K562 (cell line): ENCODE measurements around the gene ADARB2. TPM values are rescaled to one million over a fixed set of nuclear protein-coding genes. Genes with fewer than 3 reads are reported as not detected.

Source experiments
- ATAC-seq: fragments of 200-7000 bp; cut with Tn5 transposase; 3 replicates; pipeline ENCODE4 v1.9.1; 2020; ENCODE audit warnings: moderate library complexity
- BruUV-seq: library from RNA; stranded (reverse); fragments of 400-500 nt; replicated peaks from 2 replicates; lab custom pipeline; 2021; lab: Mats Ljungman, UMichigan
- CTCF ChIA-PET: fragments of 300-600 bp; formaldehyde crosslinking; extraction: SDS; loops from one replicate; lab custom pipeline; 2021; ENCODE audit warnings: low intra/inter-chr PET ratio; lab: Yijun Ruan, JAX
- POLR2A ChIA-PET: fragments of 300-600, 350-650 bp; sonication (Branson Sonifier 250); formaldehyde crosslinking; extraction: SDS; loops from one replicate; lab custom pipeline; 2021; ENCODE audit warnings: antibody characterized with exemption, inconsistent platforms; lab: Yijun Ruan, JAX
- DNase-seq, 4 experiments: peaks; one replicate each; pipeline versions ENCODE4 v3.0.0 to v3.0.0-alpha.2; 2011 to 2018; ENCODE audit warnings: low spot score in 3 of 4, mixed read lengths in 3 of 4; ENCODE audit errors: extremely low read depth in 1 of 4
- FAIRE-seq: peaks from 2 replicates; lab custom pipeline; 2011; peaks lifted over from hg19 to GRCh38; lab: Jason Lieb, UNC
- H2AFZ ChIP-seq: 2 replicates; pipeline ENCODE4 v1.6.0; 2011; ENCODE audit warnings: low read depth, low read length, control low read depth, inconsistent platforms
- H3K27ac ChIP-seq: fragments of 200-600 bp; 3 replicates; pipeline ENCODE4 v1.8.0; 2011; ENCODE audit warnings: low read depth, mild to moderate bottlenecking, control low read depth, inconsistent platforms, low read length, moderate library complexity, mixed read lengths; ENCODE audit errors: extremely low read depth
- H3K27me3 ChIP-seq, 2 experiments: fragments of 300-600 bp in 1 of 2; 2 replicates in 1 of 2; 3 replicates in 1 of 2; pipeline versions ENCODE4 v1.6.0 to v1.8.0; 2011; ENCODE audit warnings: inconsistent platforms in 2 of 2, low read length in 2 of 2, mild to moderate bottlenecking in 1 of 2, mixed read lengths in 1 of 2, moderate library complexity in 1 of 2; ENCODE audit not compliant: control insufficient read depth in 2 of 2, insufficient read depth in 2 of 2
- H3K36me3 ChIP-seq: fragments of 300-600 bp; 3 replicates; pipeline ENCODE4 v1.8.0; 2011; ENCODE audit warnings: mild to moderate bottlenecking, low read length, inconsistent platforms; ENCODE audit not compliant: control insufficient read depth, insufficient read depth
- H3K4me1 ChIP-seq, 2 experiments: fragments of 200-600 bp in 1 of 2; replicated peaks in 1 of 2; 2 replicates in 1 of 2; 3 replicates in 1 of 2; pipeline versions ENCODE4 v1.5.1 to v1.8.0; 2011; ENCODE audit warnings: inconsistent platforms in 2 of 2, low read length in 2 of 2, mild to moderate bottlenecking in 1 of 2, mixed read lengths in 1 of 2, moderate library complexity in 1 of 2; ENCODE audit not compliant: control insufficient read depth in 2 of 2, insufficient read depth in 2 of 2
- H3K4me2 ChIP-seq: 2 replicates; pipeline ENCODE4 v1.6.1; 2011; ENCODE audit warnings: low read length, control low read depth, inconsistent platforms, mixed read lengths; ENCODE audit not compliant: insufficient read depth
- H3K4me3 ChIP-seq: fragments of 200-600 bp; sonication (generic), shearing (Covaris generic); 2 replicates; pipeline ENCODE4 v1.5.1; 2016; ENCODE audit warnings: control low read depth, inconsistent platforms
- H3K79me2 ChIP-seq: fragments of 200-600 bp; 3 replicates; pipeline ENCODE4 v1.8.0; 2011; ENCODE audit warnings: low read length, inconsistent platforms; ENCODE audit not compliant: control insufficient read depth, insufficient read depth
- H3K9ac ChIP-seq, 2 experiments: 2 replicates each; pipeline versions ENCODE4 v1.6.0 to v1.6.1; 2011; ENCODE audit warnings: low read depth in 2 of 2, low read length in 2 of 2, control low read depth in 1 of 2, inconsistent platforms in 1 of 2, mild to moderate bottlenecking in 1 of 2, mixed read lengths in 1 of 2; ENCODE audit not compliant: insufficient read depth in 1 of 2
- H3K9me1 ChIP-seq: one replicate; pipeline ENCODE4 v1.6.0; 2011; ENCODE audit warnings: inconsistent platforms, mild to moderate bottlenecking, low read length, moderate library complexity; ENCODE audit not compliant: control insufficient read depth, insufficient read depth
- H3K9me3 ChIP-seq: replicated peaks from 2 replicates; pipeline ENCODE4 v1.5.1; 2011; ENCODE audit warnings: low read depth, low read length, inconsistent platforms; ENCODE audit not compliant: control insufficient read depth, insufficient read depth
- H4K20me1 ChIP-seq: replicated peaks from 2 replicates; pipeline ENCODE4 v1.6.1; 2011; ENCODE audit warnings: low read length, inconsistent platforms, mixed read lengths; ENCODE audit not compliant: control insufficient read depth, insufficient read depth
- GTF2B ChIP-seq: IDR thresholded peaks from 2 replicates; pipeline ENCODE4 v1.6.1; 2011; ENCODE audit not compliant: insufficient read length; ENCODE audit errors: extremely low read depth
- WGBS: fragments of 100-300 bp; shearing (Covaris generic); methylation state at CpG from one replicate; pipeline ENCODE4 v1.1.6; 2016; ENCODE audit warnings: low coverage, mixed read lengths; ENCODE audit not compliant: insufficient coverage; ENCODE audit errors: missing lambda C conversion rate; 5-methylcytosine and 5-hydroxymethylcytosine counted together
- in situ Hi-C: fragments of 300-500 bp; cut with MboI; formaldehyde crosslinking; loops from 4 replicates; pipeline ENCODE4 v1.15.0; 2018; ENCODE audit warnings: inconsistent platforms, mixed read lengths
- intact Hi-C: fragments of 100-400 bp; cut with micrococcal nuclease; formaldehyde crosslinking; loops from 2 replicates; pipeline ENCODE4 v1.14.2; 2022
- polyA plus RNA-seq, 8 experiments: library from polyadenylated mRNA; depleted of rRNA in 4 of 8; stranded (reverse) in 5 of 8; unstranded in 3 of 8; fragments of >200 nt; fragmentation: Nextera tagmentation in 2 of 8; fragmentation: Illumina TruSeq in 1 of 8; extraction: Ambion mirVana in 2 of 8; extraction: Trizol in 1 of 8; gene quantifications; 2 replicates each; pipeline versions ENCODE4 v1.2.1 to v1.2.3, GENCODE V29; 2011 to 2014; ENCODE audit warnings: inconsistent platforms in 1 of 8, missing spikeins in 1 of 8
- total RNA-seq, 7 experiments: library from RNA; depleted of rRNA in 6 of 7; stranded (reverse); fragments of >200 nt in 6 of 7; fragmentation: Illumina TruSeq in 2 of 7; extraction: Trizol in 2 of 7; gene quantifications; 2 replicates each; pipeline versions ENCODE4 v1.2.1 to v1.2.3, GENCODE V29; 2011 to 2021; ENCODE audit warnings: low replicate concordance in 1 of 7
- TF ChIP-seq, protein P1 (sequence below): fragments of 250-450 bp; sonication (Bioruptor Pico); IDR thresholded peaks from 2 replicates; pipeline ENCODE4 v1.5.0; 2021; ENCODE audit warnings: mild to moderate bottlenecking, moderate library complexity

Gene ADARB2
- total and polyA plus RNA-seq, 9 of the 15 experiments (the other 6 are each of a cell fraction or from before 2014, with no cell fraction given) = not detected

DNA sequence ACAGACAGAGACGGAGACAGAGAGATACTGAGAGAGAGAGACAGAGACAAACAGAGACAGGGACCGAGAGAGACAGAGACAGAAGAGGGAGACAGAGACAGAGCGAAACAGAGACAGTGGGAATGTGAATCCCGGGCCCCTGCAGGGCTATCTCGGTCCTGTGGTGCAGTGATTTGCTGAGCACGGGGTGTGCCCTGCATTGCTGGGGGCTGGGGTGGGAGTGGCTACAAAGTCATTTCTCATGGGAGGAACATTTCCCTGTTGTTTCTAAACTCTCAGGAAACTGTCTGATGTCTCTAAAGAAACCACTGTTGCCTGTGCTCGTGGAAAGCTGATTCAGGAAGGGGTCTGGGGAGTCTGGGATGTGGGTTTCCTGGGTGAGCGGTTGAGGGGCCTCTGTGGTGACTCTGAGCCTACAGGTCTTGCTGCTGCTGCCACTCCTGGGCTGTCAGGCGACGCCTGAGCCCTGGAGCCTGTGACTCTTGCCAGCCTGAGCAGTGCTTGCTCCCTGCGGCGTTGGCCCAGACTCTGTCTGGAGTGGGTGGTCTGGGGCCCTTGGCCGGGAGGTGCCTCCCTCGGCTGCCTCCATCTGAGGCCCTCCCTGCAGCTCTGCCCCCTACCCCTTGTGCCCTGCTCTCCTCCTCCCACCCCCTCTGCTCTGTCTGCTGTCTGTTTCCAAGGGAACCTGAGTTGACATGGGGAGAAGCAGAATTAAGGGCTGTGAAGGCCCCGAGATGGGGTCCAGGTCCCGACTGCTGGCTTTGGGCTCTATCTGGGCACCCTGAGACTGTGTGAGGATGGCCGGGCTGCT lies 389.2 kb downstream of the ADARB2 start:
- 1% methylated on average over 14 of the region's 17 CpGs for WGBS

More for the DNA sequence above, 389.2 kb downstream of the ADARB2 start:
- Histone ChIP-seq H3K9me3 (no peaks in the 10 kb centered on the region), H3K4me1 (no peaks in the 10 kb centered on the region; a peak in 1 of 5 replicates), H3K9ac (no peak overlapping the region), H3K9me1 (no peaks in the 10 kb centered on the region), H3K4me2 (no peak overlapping the region), H4K20me1 (no peaks in the 10 kb centered on the region), H3K27me3 (peaks cover 14 to 50% of the 10 kb centered on the region in 2 experiments; a peak in 4 of 5 replicates), H3K27ac (no peak overlapping the region), H3K36me3 (no peaks in the 10 kb centered on the region), H2AFZ (no peak overlapping the region), H3K79me2 (no peaks in the 10 kb centered on the region), H3K4me3 (no peak overlapping the region)
- TF ChIP-seq, protein P1, sequence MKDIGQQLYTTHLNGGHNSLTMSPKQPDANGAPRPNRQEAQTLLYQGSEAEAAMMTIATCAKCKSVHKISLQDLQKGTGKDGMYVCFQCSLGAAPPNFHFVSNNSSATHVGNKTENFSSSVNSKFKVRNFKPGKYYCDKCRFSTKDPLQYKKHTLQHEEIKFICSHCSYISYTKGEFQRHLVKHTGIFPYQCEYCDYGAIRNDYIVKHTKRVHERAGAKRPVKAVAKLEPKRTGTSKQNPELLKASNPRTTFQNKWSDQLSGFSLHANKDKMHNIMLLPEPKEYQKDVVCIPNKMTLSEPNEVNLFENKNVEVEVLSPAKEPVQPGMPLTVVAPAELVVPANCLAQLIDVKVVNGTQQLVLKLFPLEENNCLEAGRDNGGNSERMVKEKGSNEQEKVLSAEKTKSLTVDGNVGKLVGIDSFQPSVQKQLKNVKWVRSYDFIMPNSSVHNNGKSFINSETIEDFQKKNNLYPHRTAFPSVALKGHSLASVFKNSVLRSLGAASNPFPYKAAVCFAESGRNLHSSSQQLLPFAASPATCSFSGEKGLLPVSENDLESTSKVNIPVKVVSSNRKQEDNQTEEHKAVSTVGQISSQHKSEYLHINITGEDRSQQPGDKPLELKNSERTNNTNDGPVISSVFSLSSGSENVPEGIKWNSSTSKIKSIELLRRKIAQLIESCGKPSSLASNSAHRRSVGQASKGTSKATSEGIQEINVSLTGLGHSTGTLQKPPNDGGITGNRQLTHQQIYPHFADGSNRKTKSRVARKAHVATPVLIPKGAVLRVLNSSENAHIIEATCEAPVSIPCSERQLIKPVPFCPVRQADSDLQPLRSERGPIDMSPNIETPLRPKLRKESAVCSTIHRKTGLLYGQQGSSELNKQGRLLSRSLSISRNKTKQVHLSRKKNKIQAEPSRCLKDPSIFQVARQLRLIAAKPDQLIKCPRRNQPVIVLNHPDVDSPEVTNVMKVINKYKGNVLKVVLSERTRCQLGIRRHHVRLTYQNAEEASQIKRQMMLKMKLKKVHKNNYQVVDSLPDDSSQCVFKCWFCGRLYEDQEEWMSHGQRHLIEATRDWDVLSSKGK (CRISPR knock-in tag) = no peak
- TF ChIP-seq GTF2B = no peak
- ChIA-PET POLR2A (no interaction called here), CTCF (no interaction called here)
- DNase-seq = no peak
- no TSS peak for BruUV-seq
- intact Hi-C loops = no loop called here
- no peak for FAIRE-seq
- in situ Hi-C loops = no loop called here
- ATAC-seq = peak; percentile 35; the same call in 1 of the 3 replicates
